HEK293 (cell line): ENCODE measurements around the gene LRRC23.
"Not testable (repeated sequence)": the region's sequence is repeated elsewhere in the genome, so short reads cannot be mapped to it uniquely, and the experiment has no call there.

Source experiments
- CTCF ChIA-PET: fragments of 350-600 bp; formaldehyde crosslinking; extraction: SDS; loops from one replicate; lab custom pipeline; 2021; ENCODE audit warnings: antibody characterized with exemption; lab: Yijun Ruan, JAX
- POLR2A ChIA-PET: fragments of 300-600 bp; formaldehyde crosslinking; extraction: SDS; loops from one replicate; lab custom pipeline; 2020; ENCODE audit warnings: antibody characterized with exemption, inconsistent platforms; lab: Yijun Ruan, JAX
- H3K27ac ChIP-seq: fragments of 200-500 bp; sonication (Bioruptor generic); 2 replicates; pipeline ENCODE4 v1.5.1; 2014; ENCODE audit warnings: low read depth, low read length, control low read depth, inconsistent platforms; ENCODE audit errors: extremely low read depth
- H3K36me3 ChIP-seq, 2 experiments: fragments of 200-500 bp in 1 of 2; sonication (Bioruptor generic) in 1 of 2; 1 replicate in 1 of 2; 2 replicates in 1 of 2; pipeline ENCODE4 v1.5.1; 2014 to 2017; ENCODE audit warnings: inconsistent platforms in 2 of 2, low read length in 2 of 2; ENCODE audit not compliant: control insufficient read depth in 2 of 2, insufficient read depth in 1 of 2
- H3K4me1 ChIP-seq: fragments of 200-500 bp; sonication (Bioruptor generic); 2 replicates; pipeline ENCODE4 v1.5.1; 2014; ENCODE audit warnings: mild to moderate bottlenecking, low read length, inconsistent platforms; ENCODE audit not compliant: control insufficient read depth, insufficient read depth
- H3K4me3 ChIP-seq: 2 replicates; pipeline ENCODE4 v1.5.1; 2011; ENCODE audit warnings: low read depth, mild to moderate bottlenecking, control low read depth, low read length, moderate library complexity
- H3K9me3 ChIP-seq: fragments of 200-500 bp; sonication (Bioruptor generic); 2 replicates; pipeline ENCODE4 v1.5.1; 2014; ENCODE audit warnings: low read depth, low read length, inconsistent platforms; ENCODE audit not compliant: control insufficient read depth, insufficient read depth
- SCRT1 ChIP-seq: fragments of 450-650 bp; formaldehyde crosslinking; IDR thresholded peaks from 2 replicates; pipeline ENCODE4 v1.5.1; 2016; ENCODE audit warnings: missing biosample characterization, missing genetic modification characterization, borderline replicate concordance
- SCRT2 ChIP-seq: fragments of 450-650 bp; formaldehyde crosslinking; IDR thresholded peaks from 2 replicates; pipeline ENCODE4 v1.5.1; 2016; ENCODE audit warnings: missing biosample characterization, missing genetic modification characterization
- ZBTB1 ChIP-seq: fragments of 450-650 bp; formaldehyde crosslinking; IDR thresholded peaks from 2 replicates; pipeline ENCODE4 v1.5.1; 2016; ENCODE audit warnings: missing biosample characterization, missing genetic modification characterization
- ZBTB20 ChIP-seq: fragments of 450-650 bp; formaldehyde crosslinking; IDR thresholded peaks from 2 replicates; pipeline ENCODE4 v1.5.1; 2016; ENCODE audit warnings: missing biosample characterization, missing genetic modification characterization
- ZBTB7A ChIP-seq: fragments of 450-650 bp; formaldehyde crosslinking; IDR thresholded peaks from 2 replicates; pipeline ENCODE4 v1.5.1; 2016; ENCODE audit warnings: low read depth, missing biosample characterization, missing genetic modification characterization
- ZBTB8A ChIP-seq: fragments of 450-650 bp; formaldehyde crosslinking; IDR thresholded peaks from 2 replicates; pipeline ENCODE4 v1.5.1; 2016; ENCODE audit warnings: missing biosample characterization, missing genetic modification characterization
- ZFP69B ChIP-seq: fragments of 450-650 bp; formaldehyde crosslinking; IDR thresholded peaks from 2 replicates; pipeline ENCODE4 v1.5.1; 2016; ENCODE audit warnings: missing biosample characterization, missing genetic modification characterization
- ZNF112 ChIP-seq: fragments of 450-650 bp; formaldehyde crosslinking; IDR thresholded peaks from 2 replicates; pipeline ENCODE4 v1.5.0; 2017; ENCODE audit warnings: missing biosample characterization, missing genetic modification characterization
- ZNF121 ChIP-seq: fragments of 450-650 bp; formaldehyde crosslinking; IDR thresholded peaks from 2 replicates; pipeline ENCODE4 v1.5.1; 2016; ENCODE audit warnings: missing biosample characterization, missing genetic modification characterization
- ZNF274 ChIP-seq, 2 experiments: fragments of 200-500 bp in 1 of 2; fragments of 450-650 bp in 1 of 2; sonication (Bioruptor generic) in 1 of 2; formaldehyde crosslinking in 1 of 2; IDR thresholded peaks; 2 replicates each; pipeline versions ENCODE4 v1.5.1 to v1.6.1; 2014 to 2016; ENCODE audit warnings: borderline replicate concordance in 1 of 2, inconsistent platforms in 1 of 2, low read length in 1 of 2, missing biosample characterization in 1 of 2, missing genetic modification characterization in 1 of 2
- ZNF391 ChIP-seq: fragments of 450-650 bp; formaldehyde crosslinking; IDR thresholded peaks from 2 replicates; pipeline ENCODE4 v1.5.1; 2016; ENCODE audit warnings: low read depth, missing biosample characterization, missing genetic modification characterization, borderline replicate concordance
- ZNF416 ChIP-seq: fragments of 450-650 bp; formaldehyde crosslinking; IDR thresholded peaks from 2 replicates; pipeline ENCODE4 v1.5.1; 2016; ENCODE audit warnings: missing biosample characterization, missing genetic modification characterization
- ZNF514 ChIP-seq: fragments of 450-650 bp; formaldehyde crosslinking; IDR thresholded peaks from 2 replicates; pipeline ENCODE4 v1.5.1; 2016; ENCODE audit warnings: missing biosample characterization, missing genetic modification characterization
- ZNF596 ChIP-seq: fragments of 450-650 bp; IDR thresholded peaks from 2 replicates; pipeline ENCODE4 v1.5.0; 2018; ENCODE audit warnings: missing biosample characterization, mild to moderate bottlenecking, missing genetic modification characterization, moderate library complexity
- ZNF600 ChIP-seq: fragments of 450-650 bp; formaldehyde crosslinking; IDR thresholded peaks from 2 replicates; pipeline ENCODE4 v1.5.1; 2016; ENCODE audit warnings: missing biosample characterization, missing genetic modification characterization
- ZNF768 ChIP-seq: fragments of 450-650 bp; formaldehyde crosslinking; IDR thresholded peaks from 2 replicates; pipeline ENCODE4 v1.5.1; 2018; ENCODE audit warnings: missing biosample characterization, mild to moderate bottlenecking, missing genetic modification characterization
- ZSCAN30 ChIP-seq: fragments of 450-650 bp; IDR thresholded peaks from 2 replicates; pipeline ENCODE4 v1.5.1; 2018; ENCODE audit warnings: missing biosample characterization, mild to moderate bottlenecking, missing genetic modification characterization, moderate library complexity
- TF ChIP-seq, protein P1 (sequence below): fragments of 450-650 bp; formaldehyde crosslinking; IDR thresholded peaks from 2 replicates; pipeline ENCODE4 v1.5.1; 2016; ENCODE audit warnings: missing biosample characterization, missing genetic modification characterization, borderline replicate concordance

LRRC23 gene

GRCh38 chr12:6861391-6861790, 43.2 kb upstream of the LRRC23 start (continued):
- TF ChIP-seq, protein P1, sequence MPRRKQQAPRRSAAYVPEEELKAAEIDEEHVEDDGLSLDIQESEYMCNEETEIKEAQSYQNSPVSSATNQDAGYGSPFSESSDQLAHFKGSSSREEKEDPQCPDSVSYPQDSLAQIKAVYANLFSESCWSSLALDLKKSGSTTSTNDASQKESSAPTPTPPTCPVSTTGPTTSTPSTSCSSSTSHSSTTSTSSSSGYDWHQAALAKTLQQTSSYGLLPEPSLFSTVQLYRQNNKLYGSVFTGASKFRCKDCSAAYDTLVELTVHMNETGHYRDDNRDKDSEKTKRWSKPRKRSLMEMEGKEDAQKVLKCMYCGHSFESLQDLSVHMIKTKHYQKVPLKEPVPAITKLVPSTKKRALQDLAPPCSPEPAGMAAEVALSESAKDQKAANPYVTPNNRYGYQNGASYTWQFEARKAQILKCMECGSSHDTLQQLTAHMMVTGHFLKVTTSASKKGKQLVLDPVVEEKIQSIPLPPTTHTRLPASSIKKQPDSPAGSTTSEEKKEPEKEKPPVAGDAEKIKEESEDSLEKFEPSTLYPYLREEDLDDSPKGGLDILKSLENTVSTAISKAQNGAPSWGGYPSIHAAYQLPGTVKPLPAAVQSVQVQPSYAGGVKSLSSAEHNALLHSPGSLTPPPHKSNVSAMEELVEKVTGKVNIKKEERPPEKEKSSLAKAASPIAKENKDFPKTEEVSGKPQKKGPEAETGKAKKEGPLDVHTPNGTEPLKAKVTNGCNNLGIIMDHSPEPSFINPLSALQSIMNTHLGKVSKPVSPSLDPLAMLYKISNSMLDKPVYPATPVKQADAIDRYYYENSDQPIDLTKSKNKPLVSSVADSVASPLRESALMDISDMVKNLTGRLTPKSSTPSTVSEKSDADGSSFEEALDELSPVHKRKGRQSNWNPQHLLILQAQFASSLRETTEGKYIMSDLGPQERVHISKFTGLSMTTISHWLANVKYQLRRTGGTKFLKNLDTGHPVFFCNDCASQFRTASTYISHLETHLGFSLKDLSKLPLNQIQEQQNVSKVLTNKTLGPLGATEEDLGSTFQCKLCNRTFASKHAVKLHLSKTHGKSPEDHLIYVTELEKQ = no peak
- TF ChIP-seq ZNF416 (tag by site-specific recombination) = no peak
- no peak for TF ChIP-seq ZNF274 (IDR thresholded peaks at IDR 0.05; ENCODE audit: low read length)
- TF ChIP-seq ZNF274 (tag by site-specific recombination; IDR thresholded peaks at IDR 0.05; ENCODE audit: borderline replicate concordance) = no peak

DNA sequence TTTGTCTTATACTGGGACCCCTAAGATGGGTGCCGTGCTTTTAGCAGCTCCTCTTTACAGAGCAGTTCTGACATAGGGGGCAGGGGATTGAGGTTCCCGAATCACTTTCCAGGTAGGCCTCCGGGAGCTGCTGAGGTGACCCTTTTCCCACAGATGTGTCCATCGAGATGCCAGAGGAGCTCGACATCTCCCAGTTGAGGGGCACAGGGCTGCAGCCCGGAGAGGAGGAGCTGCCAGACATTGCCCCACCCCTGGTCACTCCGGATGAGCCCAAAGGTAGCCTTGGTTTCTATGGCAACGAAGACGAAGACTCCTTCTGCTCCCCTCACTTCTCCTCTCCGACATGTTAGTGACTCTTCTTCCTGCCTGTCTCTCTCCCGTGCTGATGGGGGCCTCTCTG, 41.6 kb upstream of the LRRC23 start:
- ChIA-PET POLR2A (interaction anchor here (7.6 kb wide), 1 partner anchor 9 kb away, joined by 183 read pairs; the partner anchor contains the start of genes CDCA3 and USP5), CTCF (interaction anchor here (1.2 kb wide), 1 partner anchor 9 kb away, joined by 5 read pairs; no protein-coding TSS in a partner anchor)
- H3K9me3 ChIP-seq = no peaks in the 10 kb centered on the region
- no peak for TF ChIP-seq ZNF112 (tag by site-specific recombination)
- peaks cover 6% of the 10 kb centered on the region for H3K4me1 ChIP-seq
- H3K36me3 ChIP-seq = peaks cover 11 to 80% of the 10 kb centered on the region in 2 experiments
- no peak overlapping the region for H3K27ac ChIP-seq
- no peak overlapping the region for H3K4me3 ChIP-seq

GRCh38 chr12:6863586-6864321, 40.9 kb upstream of the LRRC23 start:
- TF ChIP-seq ZBTB8A (tag by site-specific recombination) (no peak), SCRT2 (0 out of 2 replicates have a peak, but pooled peaks have one; percentile 32)
- peaks cover 6% of the 10 kb centered on the region for H3K4me1 ChIP-seq
- ChIA-PET CTCF (interaction anchor here (1.2 to 1.7 kb wide), 2 partner anchors 8 to 9 kb away, joined by 3 to 5 read pairs; no protein-coding TSS in a partner anchor), POLR2A (interaction anchor here (7.6 kb wide), 1 partner anchor 10 kb away, joined by 183 read pairs; the partner anchor contains the start of genes CDCA3 and USP5)
- H3K9me3 ChIP-seq = no peaks in the 10 kb centered on the region
- no peak overlapping the region for H3K4me3 ChIP-seq
- no peak overlapping the region for H3K27ac ChIP-seq
- peaks cover 9 to 78% of the 10 kb centered on the region in 2 experiments for H3K36me3 ChIP-seq

- H3K9me3 ChIP-seq, H3K27ac ChIP-seq, H3K4me3 ChIP-seq, H3K4me1 ChIP-seq: not testable (repeated sequence)
- peaks cover 13 to 79% of the 10 kb centered on the region in 2 experiments for H3K36me3 ChIP-seq
- POLR2A ChIA-PET = interaction anchor here (1.0 to 7.6 kb wide), 4 partner anchors 8 to 112 kb away, joined by 3 to 183 read pairs (median 3); partner anchors contain the start of genes C12orf57, CDCA3, MLF2 and RNU7-1
- TF ChIP-seq ZNF121 (tag by site-specific recombination) = peak; percentile 92
- CTCF ChIA-PET = interaction anchor here (1.5 to 1.7 kb wide), 2 partner anchors 10 to 13 kb away, joined by 3 to 4 read pairs; no protein-coding TSS in a partner anchor
Measured at GRCh38 chr12:6865307-6865706, 39.3 kb upstream of the LRRC23 start.

DNA sequence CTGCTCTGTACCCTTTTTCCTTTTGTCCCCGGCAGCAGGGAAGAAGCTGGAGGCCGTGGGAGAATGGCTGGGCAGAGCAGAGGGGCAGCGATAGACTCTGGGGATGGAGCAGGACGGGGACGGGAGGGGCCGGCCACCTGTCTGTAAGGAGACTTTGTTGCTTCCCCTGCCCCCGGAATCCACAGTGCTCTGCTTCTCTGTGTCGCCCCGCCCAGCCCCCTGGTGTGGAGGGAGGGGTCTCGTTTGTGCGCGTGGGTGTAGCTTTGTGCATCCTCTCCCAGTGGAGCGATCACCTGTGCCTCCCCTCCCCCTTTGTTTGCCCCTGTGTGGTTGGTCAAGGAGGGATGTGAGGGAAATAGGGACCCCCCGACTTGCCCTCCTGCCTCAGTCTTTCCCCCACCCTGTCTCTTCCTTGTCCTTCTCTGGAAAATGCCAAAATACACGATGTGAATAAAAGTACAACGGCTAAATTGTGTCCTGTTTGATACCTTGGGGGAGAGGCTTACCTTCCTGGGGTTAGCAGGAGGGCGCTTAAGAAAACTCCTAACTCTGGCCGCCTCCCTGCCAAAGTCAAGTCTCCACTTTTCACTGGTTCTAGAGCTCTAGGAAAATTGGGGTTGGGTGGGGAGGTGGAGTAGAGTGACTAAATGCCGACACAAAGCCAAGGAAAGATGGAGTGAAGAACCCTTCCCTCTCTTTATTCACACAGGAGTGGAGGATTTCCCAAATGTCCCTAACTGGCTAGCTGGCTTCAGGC, 38.3 kb upstream of the LRRC23 start:
- peaks cover 13 to 79% of the 10 kb centered on the region in 2 experiments for H3K36me3 ChIP-seq
- no peak overlapping the region for H3K27ac ChIP-seq
- no peaks in the 10 kb centered on the region for H3K9me3 ChIP-seq
- H3K4me3 ChIP-seq = 0 out of 2 replicates have a peak overlapping the region, but pooled peaks have one; percentile 87
- ChIA-PET POLR2A (interaction anchor here (0.6 to 7.6 kb wide), 18 partner anchors 12 to 356 kb away, joined by 3 to 183 read pairs (median 6); partner anchors contain the start of genes C12orf57, CDCA3, COPS7A and LRRC23), CTCF (interaction anchor here (0.9 to 1.5 kb wide), 5 partner anchors 15 to 114 kb away, joined by 3 to 6 read pairs (median 3); partner anchors contain the start of genes CDCA3 and MLF2)
- H3K4me1 ChIP-seq = peaks cover 6% of the 10 kb centered on the region
- TF ChIP-seq ZNF514 (tag by site-specific recombination) (no peak), ZSCAN30 (no peak), SCRT1 (tag by site-specific recombination) (no peak), ZNF596 (tag by site-specific recombination) (no peak), ZFP69B (tag by site-specific recombination) (no peak), ZBTB20 (tag by site-specific recombination) (no peak), ZBTB7A (tag by site-specific recombination) (no peak), ZNF600 (tag by site-specific recombination) (no peak), ZNF768 (tag by site-specific recombination) (no peak), ZNF391 (tag by site-specific recombination) (no peak), ZBTB1 (tag by site-specific recombination) (no peak)
